Activated CD8-positive, alpha-beta memory T cell treated with anti-CD3 and anti-CD28 coated beads, Interleukin-2, amount 50 U/mL, for 48 hours (primary cell): Measurements from ENCODE around the gene IGSF22.
"Not testable (repeated sequence)": the region's sequence is repeated elsewhere in the genome, so short reads cannot be mapped to it uniquely, and the experiment has no call there.

ENCODE experiments used
- DNase-seq: peaks from one replicate; pipeline ENCODE4 v3.0.0-alpha.2; 2020

IGSF22 gene

GRCh38 chr11:18709414-18709813 lies 16.6 kb downstream of the IGSF22 start:
- no peak for DNase-seq

GRCh38 chr11:18707811-18708340 lies 18.1 kb downstream of the IGSF22 start:
- DNase-seq, result no peak

- no peak for DNase-seq
Measured at GRCh38 chr11:18706330-18707243, 19.4 kb downstream of the IGSF22 start.

- DNase-seq, result no peak
Measured at GRCh38 chr11:18705651-18706281, 20.2 kb downstream of the IGSF22 start.

GRCh38 chr11:18704698-18705097 lies 21.3 kb downstream of the IGSF22 start:
- no peak for DNase-seq

- no peak for DNase-seq
Measured at GRCh38 chr11:18704045-18704645, 21.8 kb downstream of the IGSF22 start.

GRCh38 chr11:18703001-18703763 lies 22.8 kb downstream of the IGSF22 start:
- no peak for DNase-seq

GRCh38 chr11:18701614-18702216 lies 24.3 kb downstream of the IGSF22 start:
- no peak for DNase-seq

GRCh38 chr11:18700872-18701271 lies 25.1 kb downstream of the IGSF22 start:
- no peak for DNase-seq

GRCh38 chr11:18700375-18700774 lies 25.6 kb downstream of the IGSF22 start:
- no peak for DNase-seq

GRCh38 chr11:18699848-18700261 lies 26.1 kb downstream of the IGSF22 start:
- DNase-seq, result no peak

GRCh38 chr11:18699269-18699596 lies 26.8 kb downstream of the IGSF22 start:
- no peak for DNase-seq

GRCh38 chr11:18698341-18699268 lies 27.4 kb downstream of the IGSF22 start, which contains the start of gene TMEM86A:
Gene TMEM86A, plus strand, starts transcription at chr11:18698779. Its CDS starts 108 bp downstream, at chr11:18698887.
- DNase-seq, result peak; percentile 95

- DNase-seq, result no peak
Measured at GRCh38 chr11:18697576-18697975, 28.4 kb downstream of the IGSF22 start.

GRCh38 chr11:18696638-18697225 lies 29.3 kb downstream of the IGSF22 start:
- no peak for DNase-seq

GRCh38 chr11:18692941-18693760 lies 32.8 kb downstream of the IGSF22 start:
- no peak for DNase-seq

- not testable (repeated sequence) for DNase-seq
Measured at GRCh38 chr11:18691467-18692140, 34.4 kb downstream of the IGSF22 start.

GRCh38 chr11:18684267-18684666 lies 41.7 kb downstream of the IGSF22 start:
- DNase-seq, result no peak

- no peak for DNase-seq
Measured at GRCh38 chr11:18682466-18682865, 43.5 kb downstream of the IGSF22 start.
